HG02610 (cell line): Measurements from ENCODE around the gene DEK.

Source experiments
- ATAC-seq: cut with Tn5 transposase; IDR thresholded peaks from one replicate; pipeline ENCODE4 v1.9.1; 2021; ENCODE audit warnings: mild to moderate bottlenecking, moderate library complexity; ENCODE audit not compliant: unreplicated experiment

DEK gene

DNA sequence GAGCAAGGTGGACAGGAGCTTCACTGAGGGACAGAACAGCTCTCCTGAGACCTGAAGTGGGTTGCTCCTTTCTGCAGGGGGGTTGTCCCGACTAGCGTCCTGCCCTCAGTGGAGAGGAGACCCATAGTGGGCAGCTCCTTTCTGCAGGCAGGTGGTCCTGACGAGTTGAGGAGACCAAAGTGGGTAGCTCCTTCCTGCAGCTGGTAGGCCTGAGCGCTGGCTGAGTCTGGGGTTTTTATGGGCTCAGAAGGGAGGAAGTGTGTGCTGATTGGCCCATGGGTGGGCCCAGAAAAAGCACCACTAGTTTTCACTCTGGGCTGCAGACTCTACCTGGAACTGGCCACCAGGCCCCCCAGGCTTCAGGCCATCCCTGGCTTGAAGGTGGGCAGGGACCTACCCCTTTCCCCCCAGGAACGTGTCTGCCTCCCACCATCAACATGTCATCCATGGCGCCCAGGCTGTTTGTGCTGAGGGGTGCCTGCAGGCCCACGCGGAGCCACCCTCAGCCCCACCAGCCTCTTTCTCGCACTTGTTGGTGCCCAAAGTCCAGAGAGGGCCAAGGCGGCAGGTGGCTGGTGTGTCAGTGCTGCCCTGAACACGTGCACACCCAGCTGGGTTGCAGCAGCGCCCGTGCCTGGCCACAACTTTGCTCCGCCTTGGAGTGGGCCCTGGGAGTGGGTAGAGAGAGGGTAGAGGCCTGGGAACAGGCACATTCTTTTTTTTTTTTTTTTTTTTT, 1.6 kb upstream of the DEK start:
- ATAC-seq, result no peak

- no peak for ATAC-seq
Observed at GRCh38 chr6:18264923-18265377, 620 bp upstream of the DEK start.

- no peak for ATAC-seq
Observed at GRCh38 chr6:18263418-18264218, 712 bp downstream of the DEK start.

DNA sequence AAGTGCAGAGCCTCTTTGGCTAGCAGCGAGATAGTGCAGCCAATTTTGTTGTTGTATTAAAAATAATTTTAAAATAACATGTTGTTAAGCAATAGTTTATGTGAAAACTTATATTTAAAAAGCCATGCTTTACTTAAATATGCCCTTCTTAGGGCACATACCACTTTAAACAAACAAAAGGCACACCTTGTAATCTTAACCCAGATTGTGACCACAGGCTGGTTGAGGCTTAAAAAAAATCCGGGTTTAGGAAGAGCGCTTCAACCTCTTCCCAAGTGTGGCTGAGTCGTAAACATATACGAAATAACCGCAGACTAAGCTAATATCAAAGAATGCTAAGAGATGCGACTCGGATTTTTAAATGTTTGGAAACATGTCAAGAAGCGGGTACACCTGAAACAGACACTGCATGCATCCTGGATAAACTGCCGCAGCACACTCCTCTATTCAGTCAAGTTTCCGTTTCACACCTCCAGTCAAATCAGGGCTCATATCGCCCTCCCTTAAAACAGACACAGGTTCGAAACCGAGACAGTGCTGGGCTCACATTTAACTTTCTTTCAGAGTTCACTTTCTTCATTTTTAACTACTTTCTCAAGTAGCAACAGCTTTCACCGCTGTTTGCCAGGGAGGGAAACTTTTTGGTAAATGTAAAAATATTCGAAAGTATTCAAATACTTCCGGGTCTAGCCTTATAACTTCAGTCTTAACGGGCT, 1.5 kb downstream of the DEK start:
- ATAC-seq, result peak; percentile 55

DNA sequence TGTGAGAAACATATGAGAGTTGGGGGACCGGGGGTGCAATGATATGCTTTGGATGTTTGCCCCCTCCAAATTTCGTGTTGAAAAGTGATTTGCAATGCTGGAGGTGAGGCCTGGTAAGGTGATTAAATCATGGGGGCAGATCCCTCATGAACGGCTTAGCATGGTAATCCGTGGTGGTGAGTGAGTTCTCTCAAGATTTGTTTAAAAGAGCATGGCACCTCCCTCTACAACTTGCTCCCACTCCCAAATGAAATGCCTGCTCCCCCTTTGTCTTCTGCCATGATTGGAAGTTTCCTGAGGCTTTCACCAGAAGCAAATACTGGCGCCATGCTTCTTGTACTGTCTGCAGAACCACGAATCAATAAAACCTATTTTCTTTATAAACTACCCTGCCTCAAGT, 2.5 kb downstream of the DEK start:
- no peak for ATAC-seq

DNA sequence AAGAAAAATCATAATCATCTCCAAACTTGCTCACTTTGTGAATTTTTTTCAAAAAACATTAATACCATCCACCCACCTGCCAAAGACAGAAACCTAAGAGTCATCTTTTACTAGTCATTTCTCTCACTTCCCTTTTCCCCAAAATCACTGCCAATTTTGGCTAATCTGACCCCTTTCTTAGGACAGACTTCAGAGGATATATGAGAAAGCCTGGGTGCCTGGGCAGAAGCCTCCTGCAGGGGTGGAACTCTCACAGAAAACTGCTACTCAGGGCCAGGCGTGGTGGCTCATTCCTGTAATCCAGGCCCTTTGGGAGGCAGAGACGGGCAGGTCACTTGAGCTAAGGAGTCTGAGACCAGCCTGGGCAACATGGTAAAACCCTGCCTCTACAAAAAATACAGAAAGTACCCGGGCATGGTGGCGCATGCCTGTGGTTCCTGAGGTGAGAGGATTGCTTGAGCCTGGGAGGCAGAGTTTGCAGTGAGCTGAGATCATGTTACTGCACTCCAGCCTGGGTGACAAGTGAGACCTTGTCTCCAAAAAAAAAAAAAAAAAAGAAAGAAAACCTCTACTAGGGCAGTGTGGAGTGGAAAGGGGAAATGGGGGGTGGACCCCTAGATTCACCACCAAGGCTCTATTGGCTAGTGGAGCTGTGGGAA, 3.8 kb downstream of the DEK start:
- ATAC-seq, result peak; percentile 50

DNA sequence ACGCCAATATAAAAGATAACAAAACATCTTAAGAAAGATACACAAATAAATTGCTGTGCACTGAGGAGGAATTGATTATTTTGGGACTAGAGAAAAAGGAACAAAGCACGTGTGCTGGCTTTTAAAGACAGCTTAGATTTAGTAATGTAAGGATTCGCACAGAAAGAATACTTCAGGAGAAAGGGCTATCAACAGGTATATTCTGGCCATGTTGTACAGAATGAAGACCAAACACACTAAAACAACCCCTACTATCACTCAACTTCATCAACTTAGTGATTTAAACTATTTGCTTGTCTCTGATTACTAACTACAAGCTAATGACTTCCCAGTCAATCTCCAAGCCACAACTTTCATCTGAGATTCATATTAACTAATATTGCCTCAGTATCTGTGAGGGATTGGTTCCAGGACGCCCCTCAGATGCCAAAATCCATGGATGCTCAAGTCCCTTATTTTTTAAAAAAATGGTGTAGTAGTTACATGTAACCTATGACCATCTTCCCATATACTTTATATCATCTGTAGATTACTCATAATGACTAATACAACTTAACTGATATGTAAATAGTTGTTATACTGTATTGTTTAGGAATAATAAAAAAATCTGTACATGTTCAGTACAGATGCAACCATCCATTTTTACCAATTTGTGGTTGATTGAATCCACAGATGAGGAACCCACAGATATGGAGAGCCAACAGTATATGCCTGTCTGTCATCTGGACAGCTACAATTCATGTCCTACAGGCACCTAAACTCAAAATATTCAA, 4.5 kb downstream of the DEK start:
- no peak for ATAC-seq

- no peak for ATAC-seq
Observed at GRCh38 chr6:18254793-18255192, 9.5 kb downstream of the DEK start.

DNA sequence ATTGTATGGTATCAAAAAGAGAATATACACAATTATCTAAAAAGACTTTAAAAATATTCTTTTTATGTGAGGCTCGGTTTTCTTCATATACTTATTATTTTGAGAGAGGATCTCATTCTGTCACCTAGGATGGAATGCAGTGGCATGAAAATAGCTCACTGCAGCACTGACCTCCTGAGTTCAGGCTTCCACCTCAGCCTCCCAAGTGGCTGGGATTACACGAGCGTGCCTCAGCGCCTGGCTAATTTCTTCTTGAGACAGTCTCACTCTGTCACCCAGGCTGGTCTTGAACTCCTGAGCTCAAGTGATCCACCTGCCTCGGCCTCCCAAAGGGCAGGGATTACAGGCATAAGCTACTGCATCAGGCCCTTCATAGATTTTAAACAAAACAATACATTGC, 10.7 kb downstream of the DEK start:
- no peak for ATAC-seq

DNA sequence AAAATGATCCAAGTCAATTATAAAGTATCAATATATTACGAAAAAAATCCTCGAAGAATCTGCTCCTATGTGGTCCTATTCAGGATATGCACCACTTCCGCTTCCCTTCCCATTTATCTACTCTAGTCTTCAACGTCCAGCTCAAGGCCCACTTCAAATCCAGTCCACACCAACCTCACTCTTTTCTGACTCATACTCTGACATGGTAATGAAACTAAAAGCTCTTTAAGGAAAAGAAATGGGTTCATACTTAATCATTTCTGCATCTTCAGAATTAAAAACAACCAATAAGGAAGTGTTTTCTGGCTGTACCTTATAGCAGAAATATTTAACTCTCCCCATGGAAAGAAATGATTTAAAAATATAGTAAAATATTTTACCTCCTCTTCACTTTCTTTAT, 15.1 kb downstream of the DEK start:
- ATAC-seq, result no peak

DNA sequence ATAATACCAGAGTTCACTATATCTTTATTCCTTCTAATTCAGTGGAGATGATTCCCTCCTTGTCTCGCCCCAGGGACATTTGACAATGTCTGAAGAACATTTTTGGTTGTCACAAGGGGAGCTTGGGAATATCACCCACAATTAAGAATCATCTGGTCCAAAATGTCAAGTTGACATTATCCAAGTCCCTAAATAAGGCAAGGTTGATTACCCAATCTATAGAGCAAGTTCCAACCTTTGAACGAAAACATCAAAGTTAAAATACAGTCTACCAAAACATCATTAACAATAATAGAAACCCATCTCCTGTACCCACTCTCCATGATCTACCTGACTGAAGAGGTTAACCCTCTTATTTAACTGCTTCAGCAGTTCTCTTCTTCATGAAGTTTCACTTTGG, 15.6 kb downstream of the DEK start:
- no peak for ATAC-seq

- ATAC-seq, result no peak
Observed at GRCh38 chr6:18247002-18247401, 17.3 kb downstream of the DEK start.

DNA sequence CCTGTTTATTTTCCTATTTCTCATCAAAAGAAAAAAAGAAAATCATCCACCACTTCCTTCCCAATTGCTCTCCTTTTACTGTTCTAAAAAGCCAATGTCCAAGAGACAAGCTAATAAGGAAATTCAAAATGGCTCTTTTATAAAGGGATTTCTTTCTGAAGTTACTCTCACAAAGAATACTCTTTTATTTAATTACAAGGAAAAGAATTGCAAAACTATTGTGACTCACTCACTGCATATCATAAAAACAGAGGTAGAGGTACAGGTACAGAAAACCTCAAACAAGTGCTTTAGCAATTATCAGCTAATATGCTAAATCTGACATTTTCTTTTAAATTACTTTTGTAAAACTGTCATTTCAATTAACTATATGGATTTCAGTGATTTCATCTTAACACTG, 18.1 kb downstream of the DEK start:
- no peak for ATAC-seq

- ATAC-seq, result peak; percentile 49
Observed at GRCh38 chr6:18245642-18246041, 18.7 kb downstream of the DEK start.

- ATAC-seq, result no peak
Observed at GRCh38 chr6:18245079-18245478, 19.3 kb downstream of the DEK start.

- ATAC-seq, result no peak
Observed at GRCh38 chr6:18244251-18244650, 20.1 kb downstream of the DEK start.

DNA sequence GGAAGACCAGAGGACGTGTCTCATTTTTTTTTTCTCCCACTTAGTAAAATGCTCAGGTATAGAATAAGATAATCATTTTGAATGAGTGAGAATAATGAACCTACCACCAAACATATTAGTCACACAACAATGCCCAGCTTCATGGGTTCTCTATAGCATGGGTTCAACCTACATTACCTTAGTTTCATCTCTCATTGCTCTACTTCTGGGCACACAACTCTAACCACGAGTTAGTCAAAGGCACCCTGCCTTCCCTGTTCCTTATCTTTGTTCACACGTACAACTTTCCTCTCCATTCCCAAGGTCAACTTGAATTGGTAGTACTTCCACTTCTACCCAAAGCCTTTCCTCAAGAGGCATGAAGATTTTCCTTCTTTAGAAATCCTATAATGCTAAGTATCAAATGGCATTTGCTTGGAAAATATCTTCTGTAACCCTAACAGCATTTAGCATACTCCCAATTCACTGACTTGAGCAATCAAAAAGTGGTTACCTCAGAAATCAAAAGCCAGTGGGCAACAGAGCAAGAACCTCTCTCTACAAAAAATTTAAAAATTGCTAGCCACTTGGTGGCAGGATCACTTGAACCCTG, 20.9 kb downstream of the DEK start:
- no peak for ATAC-seq

DNA sequence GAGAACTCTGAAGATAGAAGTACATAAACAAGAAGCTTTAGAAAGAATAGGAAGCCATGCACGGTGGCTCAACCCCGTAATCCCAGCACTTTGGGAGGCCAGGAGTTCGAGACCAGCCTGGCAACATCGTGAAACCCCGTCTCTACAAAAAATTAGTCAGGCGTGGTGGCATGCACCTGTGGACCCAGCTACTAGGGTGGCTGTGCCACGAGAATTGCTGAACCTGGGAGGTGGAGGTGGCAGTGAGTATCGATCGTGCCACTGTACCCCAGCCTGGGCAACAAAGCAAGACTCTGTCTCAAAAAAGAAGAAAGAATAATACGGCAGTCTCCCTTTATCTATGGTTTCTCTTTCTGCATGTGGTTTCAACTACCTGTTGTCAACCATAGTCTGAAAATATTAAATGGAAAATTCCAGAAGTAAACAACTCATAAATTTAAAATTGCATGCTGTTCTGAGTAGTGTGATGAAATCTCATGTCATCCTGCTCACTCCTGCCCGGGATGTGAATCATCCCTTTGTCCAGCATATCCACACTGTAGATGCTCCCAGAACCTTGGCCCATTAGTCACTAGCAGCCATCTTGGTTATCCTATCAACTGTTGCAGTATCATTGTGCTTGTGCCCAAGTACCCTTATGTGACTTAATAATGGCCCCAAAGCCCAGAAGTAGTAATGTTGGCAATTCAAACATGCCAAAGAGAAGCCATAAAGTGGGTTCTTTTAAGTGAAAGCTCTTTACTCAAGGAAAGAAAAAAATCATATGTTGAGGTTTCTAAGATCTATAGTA, 22.1 kb downstream of the DEK start:
- no peak for ATAC-seq
